ENCODE data around the gene TFF1.

- TF ChIP-seq CTCF (IDR thresholded peaks at IDR 0.05) (no peak), EP300 (IDR thresholded peaks at IDR 0.05) (no peak)
Observed at GRCh38 chr21:42343556-42343955, 22.8 kb downstream of the TFF1 start.
